Endothelial cell of umbilical vein (primary cell): ENCODE measurements around the gene MRPS26. TPM values are rescaled to one million over a fixed set of nuclear protein-coding genes. Genes with fewer than 3 reads are reported as not detected.
A peak's percentile ranks its signal among the peaks of the same experiment; 100 is the strongest.

Experiments
- BruUV-seq: library from RNA; stranded (reverse); fragments of 400-500 nt; replicated peaks from 2 replicates; lab custom pipeline; 2021; lab: Mats Ljungman, UMichigan
- CTCF ChIA-PET: fragments of 300-600, 350-600 bp; sonication (Branson Sonifier 250); formaldehyde crosslinking; loops from one replicate; lab custom pipeline; 2021; ENCODE audit warnings: antibody characterized with exemption, inconsistent platforms; lab: Charles Lee
- POLR2A ChIA-PET: fragments of 300-600, 350-600 bp; sonication (Branson Sonifier 250); formaldehyde crosslinking; loops from one replicate; lab custom pipeline; 2021; ENCODE audit warnings: antibody characterized with exemption, inconsistent platforms; lab: Charles Lee
- DNase-seq: peaks from one replicate; pipeline ENCODE4 v3.0.0-alpha.2; 2011; ENCODE audit warnings: low read depth, low spot score
- FAIRE-seq: peaks from 2 replicates; lab custom pipeline; 2011; peaks lifted over from hg19 to GRCh38; lab: Jason Lieb, UNC
- H2AFZ ChIP-seq: 2 replicates; pipeline ENCODE4 v1.6.0; 2012; ENCODE audit warnings: low read depth, low read length, control low read depth, inconsistent platforms
- H3K27ac ChIP-seq: 2 replicates; pipeline ENCODE4 v1.5.1; 2011; ENCODE audit warnings: low read depth, mild to moderate bottlenecking, control low read depth, low read length, moderate library complexity; ENCODE audit not compliant: insufficient read depth
- H3K27me3 ChIP-seq, 2 experiments: 2 replicates each; pipeline versions ENCODE4 v1.6.0 to v1.6.1; 2011; ENCODE audit warnings: low read length in 2 of 2, mixed read lengths in 1 of 2; ENCODE audit not compliant: control insufficient read depth in 2 of 2, insufficient read depth in 2 of 2
- H3K36me3 ChIP-seq, 2 experiments: 2 replicates in 1 of 2; 3 replicates in 1 of 2; pipeline ENCODE4 v1.5.1; 2011; ENCODE audit warnings: low read length in 2 of 2, mild to moderate bottlenecking in 1 of 2, moderate library complexity in 1 of 2; ENCODE audit not compliant: control insufficient read depth in 2 of 2, insufficient read depth in 2 of 2; ENCODE audit errors: extremely low read depth in 1 of 2
- H3K4me1 ChIP-seq: 3 replicates; pipeline ENCODE4 v1.5.1; 2011; ENCODE audit warnings: mild to moderate bottlenecking, low read length; ENCODE audit not compliant: control insufficient read depth, insufficient read depth; ENCODE audit errors: extremely low read depth
- H3K4me2 ChIP-seq: 2 replicates; pipeline ENCODE4 v1.6.1; 2011; ENCODE audit warnings: low read length, control low read depth, mixed read lengths; ENCODE audit not compliant: insufficient read depth
- H3K4me3 ChIP-seq, 3 experiments: fragments of 200-600 bp in 1 of 3; sonication (generic), shearing (Covaris generic) in 1 of 3; replicated peaks in 1 of 3; 2 replicates each; pipeline ENCODE4 v1.5.1; 2011 to 2016; ENCODE audit warnings: control low read depth in 3 of 3, low read length in 3 of 3, mild to moderate bottlenecking in 2 of 3, inconsistent platforms in 1 of 3, low read depth in 1 of 3, moderate library complexity in 1 of 3; ENCODE audit not compliant: insufficient read depth in 1 of 3
- H3K79me2 ChIP-seq: 2 replicates; pipeline ENCODE4 v1.6.0; 2012; ENCODE audit warnings: low read length, inconsistent platforms; ENCODE audit not compliant: control insufficient read depth, insufficient read depth
- H3K9ac ChIP-seq: replicated peaks from 2 replicates; pipeline ENCODE3; 2011; ENCODE audit warnings: low read length, control low read depth; ENCODE audit not compliant: insufficient read depth; ENCODE audit errors: extremely low read depth
- H3K9me1 ChIP-seq: replicated peaks from 3 replicates; pipeline ENCODE4 v1.6.0; 2011; ENCODE audit warnings: mild to moderate bottlenecking, low read length; ENCODE audit not compliant: control insufficient read depth, insufficient read depth; ENCODE audit errors: extremely low read depth
- H3K9me3 ChIP-seq: replicated peaks from 2 replicates; pipeline ENCODE4 v1.5.1; 2012; ENCODE audit warnings: low read length, inconsistent platforms; ENCODE audit not compliant: control insufficient read depth, insufficient read depth
- H4K20me1 ChIP-seq: replicated peaks from 2 replicates; pipeline ENCODE3; 2011; ENCODE audit warnings: mild to moderate bottlenecking, low read length; ENCODE audit not compliant: control insufficient read depth, insufficient read depth; ENCODE audit errors: extremely low read depth
- CTCF ChIP-seq, 2 donors: IDR thresholded peaks; 1 replicate in 1 of 2; 2 replicates in 1 of 2; pipeline ENCODE4 v1.5.1; 2011; ENCODE audit warnings: low read length in 2 of 2, mild to moderate bottlenecking in 2 of 2, moderate library complexity in 2 of 2, control low read depth in 1 of 2, inconsistent platforms in 1 of 2, low read depth in 1 of 2; ENCODE audit not compliant: insufficient read depth in 1 of 2; ENCODE audit errors: extremely low read depth in 1 of 2
- EZH2 ChIP-seq: IDR thresholded peaks from 2 replicates; pipeline ENCODE4 v1.6.1; 2012; ENCODE audit warnings: borderline replicate concordance, low read depth, mild to moderate bottlenecking, moderate library complexity, low read length, inconsistent platforms; ENCODE audit not compliant: severe bottlenecking
- FOS ChIP-seq: IDR thresholded peaks from 2 replicates; pipeline ENCODE4 v1.6.1; 2011; ENCODE audit warnings: mild to moderate bottlenecking, low read length, moderate library complexity, borderline replicate concordance; ENCODE audit not compliant: insufficient read depth
- GATA2 ChIP-seq: IDR thresholded peaks from 2 replicates; pipeline ENCODE4 v1.7.0; 2011; ENCODE audit warnings: low read depth, mild to moderate bottlenecking, moderate library complexity, mixed read lengths, low read length; ENCODE audit not compliant: insufficient read length, insufficient read depth
- JUN ChIP-seq: IDR thresholded peaks from 2 replicates; pipeline ENCODE4 v1.6.1; 2011; ENCODE audit warnings: borderline replicate concordance, low read depth; ENCODE audit not compliant: insufficient read length, insufficient read depth
- MYC ChIP-seq: IDR thresholded peaks from one replicate; pipeline ENCODE4 v1.6.1; 2011; ENCODE audit warnings: mild to moderate bottlenecking, low read depth, low read length
- POLR2A ChIP-seq: IDR thresholded peaks from 2 replicates; pipeline ENCODE4 v1.6.1; 2012; ENCODE audit warnings: low read depth, mild to moderate bottlenecking, control low read depth, low read length
- POLR2AphosphoS5 ChIP-seq: IDR thresholded peaks from 2 replicates; pipeline ENCODE4 v1.6.1; 2012; ENCODE audit warnings: low read depth, mild to moderate bottlenecking, control low read depth, low read length, moderate library complexity; ENCODE audit not compliant: insufficient read depth
- dilution Hi-C: fragments of 300-500 bp; cut with MboI; formaldehyde crosslinking; loops from one replicate; pipeline ENCODE4 v1.15.0; 2019; ENCODE audit warnings: low sequenced_read_pairs; ENCODE audit not compliant: extremely low pct_ligation_motif_present
- intact Hi-C: fragments of 100-400 bp; cut with micrococcal nuclease; formaldehyde crosslinking; loops from one replicate; pipeline ENCODE4 v1.10.0; 2022
- polyA plus RNA-seq, 4 experiments: library from polyadenylated mRNA; depleted of rRNA in 3 of 4; stranded (reverse) in 3 of 4; unstranded in 1 of 4; fragments of >200 nt; gene quantifications; 2 replicates each; pipeline versions ENCODE4 v1.2.1 to v1.2.3, GENCODE V29; 2011 to 2012; ENCODE audit warnings: missing spikeins in 1 of 4
- total RNA-seq: library from RNA; stranded (reverse); gene quantifications from 2 replicates; pipeline ENCODE4 v1.2.3, GENCODE V29; 2021
- TF ChIP-seq, protein P1 (sequence below): IDR thresholded peaks from 2 replicates; pipeline ENCODE4 v1.6.1; 2011; ENCODE audit not compliant: insufficient read depth, insufficient read length

The MRPS26 gene
- total and polyA plus RNA-seq, 2 donors (not counting 3 experiments of a cell fraction or from before 2014, with no cell fraction given) = 41.0 to 43.9 TPM

- Histone ChIP-seq H4K20me1 (no peaks in the 10 kb centered on the region), H3K79me2 (peaks cover 9% of the 10 kb centered on the region), H3K9me3 (no peaks in the 10 kb centered on the region), H2AFZ (peak overlapping the region; percentile 64), H3K9me1 (no peaks in the 10 kb centered on the region), H3K9ac (peak overlapping the region; percentile 46), H3K4me1 (peaks cover 13% of the 10 kb centered on the region), H3K27ac (no peak overlapping the region), H3K4me3 (peak overlapping the region; percentile 20 to 93 (median 63)), H3K27me3 (no peaks in the 10 kb centered on the region), H3K36me3 (peaks cover 3 to 17% of the 10 kb centered on the region in 2 experiments), H3K4me2 (peak overlapping the region; percentile 35)
- POLR2A ChIA-PET = interaction anchor here (0.6 kb wide), 2 partner anchors 135 to 1936 kb away, joined by 3 to 6 read pairs; no protein-coding TSS in a partner anchor
- intact Hi-C loops (loop anchor here (5.0 kb wide), 1 partner anchor 173 kb away; the partner anchor contains the start of gene PTPRA), dilution Hi-C loops (no loop called here)
- FAIRE-seq (peak; percentile 44), DNase-seq (no peak)
- TF ChIP-seq, protein P1, sequence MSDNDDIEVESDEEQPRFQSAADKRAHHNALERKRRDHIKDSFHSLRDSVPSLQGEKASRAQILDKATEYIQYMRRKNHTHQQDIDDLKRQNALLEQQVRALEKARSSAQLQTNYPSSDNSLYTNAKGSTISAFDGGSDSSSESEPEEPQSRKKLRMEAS = no peak
- no peak for TF ChIP-seq GATA2
- no peak for TF ChIP-seq FOS
- no peak for TF ChIP-seq POLR2A
- no peak for TF ChIP-seq JUN
- TF ChIP-seq CTCF (IDR thresholded peaks at IDR 0.05; ENCODE audit: extremely low read depth in 1 of 2, insufficient read depth in 1 of 2, low read depth in 1 of 2, low read length in 2 of 2) = no peak
- no peak for TF ChIP-seq EZH2
- no peak for TF ChIP-seq MYC
- TF ChIP-seq POLR2AphosphoS5 = no peak
- no TSS peak for BruUV-seq
- CTCF ChIA-PET = interaction anchor here (1.0 to 1.1 kb wide), 2 partner anchors 8 to 193 kb away, joined by 3 to 4 read pairs; no protein-coding TSS in a partner anchor
Measured at GRCh38 chr20:3045042-3045815, 623 bp upstream of the MRPS26 start.
